HG03108 (cell line): ENCODE measurements around the gene SCGB2A2.

Experiments used
- ATAC-seq: cut with Tn5 transposase; IDR thresholded peaks from one replicate; pipeline ENCODE4 v1.9.1; 2021; ENCODE audit warnings: moderate library complexity; ENCODE audit not compliant: unreplicated experiment

The SCGB2A2 gene

GRCh38 chr11:62269654-62270278 is at the start of gene SCGB2A2:
SCGB2A2 (plus strand) TSS chr11:62270158; CDS start chr11:62270217, 59 bp downstream.
- no peak for ATAC-seq

DNA sequence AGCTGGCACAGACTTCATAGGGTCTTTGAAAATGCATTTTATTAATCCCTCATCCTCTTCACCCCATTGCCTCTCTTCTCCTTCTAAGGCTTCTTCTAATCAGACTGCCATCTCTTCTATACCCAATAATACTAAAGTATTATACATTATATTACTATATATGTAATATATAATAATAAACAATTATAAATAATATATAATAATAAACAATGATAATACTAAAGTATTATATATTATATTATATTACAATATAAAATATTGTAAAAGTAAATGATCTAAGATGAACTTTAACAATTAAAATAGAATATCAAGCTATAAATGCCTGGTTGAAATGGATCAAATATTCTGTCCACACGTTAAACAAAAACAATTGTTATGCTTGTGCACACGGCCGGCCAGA is 48.5 kb upstream of the SCGB2A2 start:
- no peak for ATAC-seq

GRCh38 chr11:62223095-62223494 is 46.9 kb upstream of the SCGB2A2 start:
- ATAC-seq, result no peak

DNA sequence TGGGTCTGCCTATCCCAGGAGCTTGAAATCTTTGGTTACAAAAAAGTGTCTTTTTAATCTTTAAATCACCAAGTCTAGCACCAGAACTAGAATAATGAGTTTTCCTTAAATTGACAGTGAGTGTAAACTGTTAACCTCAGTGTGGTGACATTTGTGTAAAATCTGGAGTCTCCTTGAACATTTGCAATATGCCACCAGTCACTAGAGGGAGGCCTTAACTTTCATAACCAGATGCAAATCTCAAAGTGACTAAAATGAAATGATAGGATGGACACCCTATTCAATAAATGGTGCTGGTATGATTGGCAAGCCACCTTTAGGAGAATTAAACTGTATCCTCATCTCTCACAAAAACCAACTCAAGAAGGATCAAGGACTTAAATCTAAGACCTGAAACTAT is 36.2 kb upstream of the SCGB2A2 start:
- ATAC-seq, result no peak

GRCh38 chr11:62236187-62236586 is 33.8 kb upstream of the SCGB2A2 start:
- ATAC-seq, result no peak

DNA sequence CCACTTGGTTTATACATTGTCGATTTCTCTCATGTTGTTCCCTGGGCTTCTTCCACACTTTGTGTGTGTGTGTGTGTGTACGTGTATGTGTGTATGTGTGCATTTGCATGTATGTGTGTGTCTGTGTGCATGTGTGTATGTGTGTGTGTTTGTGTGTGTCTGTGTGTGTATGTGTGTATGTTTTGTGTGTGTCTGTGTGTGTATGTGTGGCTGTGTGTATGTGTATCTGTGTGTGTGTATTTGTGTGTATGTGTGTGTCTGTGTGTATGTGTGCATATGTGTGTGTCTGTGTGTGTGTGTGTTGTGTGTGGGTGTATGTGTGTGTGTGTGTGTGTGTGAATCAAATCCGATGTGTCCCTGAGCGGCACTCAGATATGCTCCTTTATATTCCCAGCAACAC is 32.5 kb upstream of the SCGB2A2 start:
- ATAC-seq, result no peak

GRCh38 chr11:62238151-62238550 is 31.8 kb upstream of the SCGB2A2 start:
- ATAC-seq, result no peak

GRCh38 chr11:62241095-62241494 is 28.9 kb upstream of the SCGB2A2 start:
- ATAC-seq, result no peak

GRCh38 chr11:62242021-62242420 is 27.9 kb upstream of the SCGB2A2 start, which contains the start of gene SCGB1D2:
SCGB1D2 (plus strand) TSS chr11:62242239; CDS start chr11:62242308, 69 bp downstream.
- no peak for ATAC-seq

DNA sequence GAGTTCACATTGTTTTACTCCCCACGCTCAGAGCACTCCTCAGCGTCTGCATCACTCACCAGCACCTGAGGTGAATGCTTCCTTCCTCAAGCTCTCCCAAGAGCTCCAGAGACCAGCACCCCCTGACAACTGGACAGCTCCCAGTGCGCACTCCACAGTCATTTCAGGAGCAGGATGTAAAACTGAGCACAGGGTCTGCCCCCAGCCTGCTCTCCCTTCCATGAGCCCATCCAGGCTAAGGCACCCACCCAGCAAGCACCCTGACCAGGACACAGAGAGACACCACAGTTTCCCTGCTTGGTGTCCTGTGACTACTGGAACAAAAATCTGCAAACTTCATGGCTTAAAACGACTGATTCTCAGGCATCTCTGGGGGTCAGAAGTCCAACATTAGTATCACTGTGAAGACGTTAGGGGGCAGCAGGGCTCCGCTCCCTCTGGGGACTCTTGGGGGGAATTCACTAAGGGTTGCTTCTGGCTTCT is 24.6 kb upstream of the SCGB2A2 start:
- ATAC-seq, result no peak

DNA sequence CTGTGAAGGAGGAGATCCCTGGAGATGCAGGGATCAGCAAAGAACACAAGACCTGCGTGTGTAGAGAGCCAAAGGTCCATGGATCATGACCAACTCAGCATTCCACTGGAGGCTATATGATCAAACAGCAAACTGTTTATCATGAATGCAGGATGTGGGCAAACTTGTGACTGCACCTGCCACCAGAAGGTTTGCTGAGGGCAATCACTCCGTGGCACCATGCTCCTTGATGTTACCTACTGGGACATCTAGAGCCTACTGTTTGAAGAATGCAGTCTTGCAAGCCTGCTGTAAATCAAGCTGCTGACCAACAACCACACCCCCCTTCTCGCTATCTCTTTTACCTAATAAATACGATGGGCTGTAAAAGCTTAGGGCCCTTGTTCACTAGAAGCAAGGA is 18.3 kb upstream of the SCGB2A2 start:
- no peak for ATAC-seq

DNA sequence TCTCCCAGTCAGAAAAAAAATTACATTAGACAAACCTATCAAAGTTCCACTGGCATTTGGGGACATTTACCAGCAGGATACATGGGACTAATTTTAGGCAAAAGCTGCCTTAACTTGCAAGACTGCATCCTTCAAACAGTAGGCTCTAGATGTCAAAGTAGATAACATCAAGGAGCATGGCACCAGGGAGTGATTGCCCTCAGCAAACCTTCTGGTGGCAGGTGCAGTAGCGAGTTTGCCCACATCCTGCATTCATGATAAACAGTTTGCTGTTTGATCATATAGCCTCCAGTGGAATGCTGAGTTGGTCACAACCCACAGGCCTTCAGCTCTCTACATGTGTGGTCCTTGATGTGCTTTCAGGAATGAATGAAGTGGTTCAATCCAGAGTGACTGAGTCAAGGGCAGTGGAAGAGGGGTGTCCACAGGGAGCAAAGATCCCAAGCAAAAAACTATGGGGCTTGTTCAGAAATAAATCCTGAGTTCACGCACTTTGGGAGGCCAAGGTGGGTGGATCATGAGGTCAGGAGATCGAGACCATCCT is 15.9 kb upstream of the SCGB2A2 start:
- ATAC-seq, result no peak

GRCh38 chr11:62256281-62256680 is 13.7 kb upstream of the SCGB2A2 start:
- ATAC-seq, result no peak

GRCh38 chr11:62260261-62260953 is 9.6 kb upstream of the SCGB2A2 start:
- no peak for ATAC-seq

GRCh38 chr11:62264004-62264403 is 6.0 kb upstream of the SCGB2A2 start:
- no peak for ATAC-seq

GRCh38 chr11:62266558-62266957 is 3.4 kb upstream of the SCGB2A2 start:
- ATAC-seq, result no peak

DNA sequence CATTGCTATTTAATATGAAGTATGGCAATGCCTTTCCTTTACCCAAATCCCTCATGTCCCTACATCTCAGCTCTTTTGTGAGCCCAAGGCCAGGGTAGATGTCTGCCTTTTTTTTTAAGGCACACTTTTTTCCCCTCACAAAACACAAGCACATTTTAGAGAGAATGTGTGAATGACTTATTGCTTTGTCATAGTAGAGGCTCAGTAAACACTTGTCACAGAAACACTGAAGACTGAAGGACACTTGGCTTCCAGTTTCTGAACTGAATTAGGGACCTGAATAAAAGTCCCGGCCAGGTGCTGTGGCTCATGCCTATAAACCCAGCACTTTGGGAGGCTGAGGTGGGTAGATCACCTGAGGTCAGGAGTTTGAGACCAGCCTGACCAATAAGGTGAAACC is 2.9 kb upstream of the SCGB2A2 start:
- ATAC-seq, result no peak

- no peak for ATAC-seq
Observed at GRCh38 chr11:62267576-62267975, 2.4 kb upstream of the SCGB2A2 start.

- no peak for ATAC-seq
Observed at GRCh38 chr11:62273284-62273683, 3.3 kb downstream of the SCGB2A2 start.

DNA sequence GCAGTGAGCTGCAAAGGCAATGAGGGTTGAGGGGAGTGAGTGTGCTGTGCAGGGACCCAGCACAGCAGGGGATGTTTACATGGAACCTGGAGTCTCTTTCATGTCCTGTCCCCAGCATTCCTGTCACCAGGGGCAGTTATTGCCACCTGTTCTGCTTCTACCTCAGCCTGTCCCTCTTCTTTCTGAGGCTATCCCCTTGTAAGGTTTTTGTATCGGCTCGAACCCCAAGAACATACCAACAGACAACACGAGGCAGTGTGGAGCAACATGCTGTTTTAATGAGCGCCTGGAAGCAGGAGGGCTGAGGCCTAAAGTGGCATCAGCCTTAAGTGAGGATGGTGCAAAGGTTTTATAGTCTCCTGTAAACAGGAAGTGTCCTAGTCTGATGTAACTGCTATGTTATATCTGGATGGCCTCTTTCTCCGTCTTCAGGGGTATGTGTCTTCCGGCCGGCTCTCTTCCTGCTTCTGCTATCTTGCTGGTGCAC is 3.9 kb downstream of the SCGB2A2 start:
- no peak for ATAC-seq

- ATAC-seq, result no peak
Observed at GRCh38 chr11:62280452-62280851, 10.5 kb downstream of the SCGB2A2 start.

- no peak for ATAC-seq
Observed at GRCh38 chr11:62295504-62295903, 25.5 kb downstream of the SCGB2A2 start.
